PC-3 (cell line): Measurements from ENCODE around the gene ADSS1. TPM values are rescaled to one million over a fixed set of nuclear protein-coding genes. Genes with fewer than 3 reads are reported as not detected.

Experiments used
- ATAC-seq: fragments of 200-7000 bp; cut with Tn5 transposase; 2 replicates; pipeline ENCODE4 v1.9.1; 2020; ENCODE audit warnings: mild to moderate bottlenecking, moderate library complexity
- BruUV-seq: library from RNA; stranded (reverse); fragments of 400-500 nt; replicated peaks from 2 replicates; lab custom pipeline; 2021; lab: Mats Ljungman, UMichigan
- CTCF ChIA-PET: fragments of 300-600 bp; sonication (Branson Sonifier 250); formaldehyde crosslinking; loops from one replicate; lab custom pipeline; 2022; ENCODE audit warnings: antibody characterized with exemption; lab: Charles Lee
- POLR2A ChIA-PET: fragments of 300-600 bp; sonication (Branson Sonifier 250); formaldehyde crosslinking; loops from one replicate; lab custom pipeline; 2022; ENCODE audit warnings: antibody characterized with exemption; ENCODE audit not compliant: unreplicated experiment; lab: Charles Lee
- DNase-seq: peaks from one replicate; pipeline ENCODE4 v3.0.0-alpha.2; 2015
- H2AFZ ChIP-seq: fragments of 300-600 bp; sonication (generic); 2 replicates; pipeline ENCODE4 v1.6.0; 2016; ENCODE audit warnings: antibody characterized with exemption, low read length
- H3F3A ChIP-seq: fragments of 300-600 bp; sonication (generic); one replicate; pipeline ENCODE4 v1.6.0; 2017; ENCODE audit warnings: antibody characterized with exemption, low read length, control low read depth, mild to moderate bottlenecking; ENCODE audit not compliant: unreplicated experiment
- H3K27ac ChIP-seq: fragments of 300-600 bp; sonication (generic); 2 replicates; pipeline ENCODE4 v1.5.1; 2016; ENCODE audit warnings: mild to moderate bottlenecking, low read length
- H3K27me3 ChIP-seq: fragments of 300-600 bp; sonication (generic); 2 replicates; pipeline ENCODE4 v1.6.1; 2016; ENCODE audit warnings: low read length, mixed read lengths
- H3K36me3 ChIP-seq: fragments of 300-600 bp; sonication (generic); 2 replicates; pipeline ENCODE4 v1.6.1; 2016; ENCODE audit warnings: low read depth, mixed run types, low read length, mixed read lengths
- H3K4me1 ChIP-seq: fragments of 300-600 bp; sonication (generic); 2 replicates; pipeline ENCODE4 v1.5.1; 2016; ENCODE audit warnings: low read length; ENCODE audit not compliant: insufficient read depth
- H3K4me2 ChIP-seq: fragments of 300-600 bp; sonication (generic); 2 replicates; pipeline ENCODE4 v1.6.0; 2016; ENCODE audit warnings: low read length
- H3K4me3 ChIP-seq: fragments of 300-600 bp; sonication (generic); 2 replicates; pipeline ENCODE4 v1.5.1; 2016; ENCODE audit warnings: mild to moderate bottlenecking, low read length, mixed read lengths
- H3K79me2 ChIP-seq: fragments of 300-600 bp; sonication (generic); 2 replicates; pipeline ENCODE4 v1.6.1; 2017; ENCODE audit warnings: low read length, mixed read lengths
- H3K9ac ChIP-seq: fragments of 300-600 bp; sonication (generic); 2 replicates; pipeline ENCODE4 v1.6.0; 2016; ENCODE audit warnings: mild to moderate bottlenecking, low read length
- H3K9me2 ChIP-seq: fragments of 300-600 bp; sonication (generic); replicated peaks from 2 replicates; pipeline ENCODE4 v1.6.1; 2016; ENCODE audit warnings: mixed run types, low read length, mixed read lengths
- H3K9me3 ChIP-seq: fragments of 300-600 bp; sonication (generic); 2 replicates; pipeline ENCODE4 v1.6.1; 2016; ENCODE audit warnings: low read length, mixed read lengths
- H4K20me1 ChIP-seq: fragments of 300-600 bp; sonication (generic); 2 replicates; pipeline ENCODE4 v1.6.1; 2016; ENCODE audit warnings: low read length, mixed read lengths
- EZH2 ChIP-seq: fragments of 300-600 bp; sonication (generic); IDR thresholded peaks from one replicate; pipeline ENCODE4 v1.6.1; 2017; ENCODE audit warnings: antibody characterized with exemption, mild to moderate bottlenecking, low read length; ENCODE audit not compliant: unreplicated experiment
- EZH2phosphoT487 ChIP-seq: fragments of 300-600 bp; sonication (generic); IDR thresholded peaks from 2 replicates; pipeline ENCODE4 v1.6.1; 2018; ENCODE audit warnings: mild to moderate bottlenecking, antibody characterized with exemption, low read length, borderline replicate concordance
- intact Hi-C: fragments of 100-400 bp; cut with micrococcal nuclease; formaldehyde crosslinking; loops from 2 replicates; pipeline ENCODE4 v1.9.0; 2023
- total RNA-seq: library from RNA; depleted of rRNA; stranded (reverse); fragments of >200 nt; gene quantifications from 2 replicates; pipeline ENCODE4 v1.2.3, GENCODE V29; 2014
- TF ChIP-seq, protein P1 (sequence below): fragments of 300-600 bp; sonication (generic); conservative IDR thresholded peaks from 2 replicates; pipeline ENCODE4 v1.5.1; 2017; ENCODE audit warnings: antibody characterized with exemption, low read depth, mild to moderate bottlenecking, low read length

The ADSS1 gene
- total RNA-seq, 1 experiment from 2014 or later: 7.9 TPM

DNA sequence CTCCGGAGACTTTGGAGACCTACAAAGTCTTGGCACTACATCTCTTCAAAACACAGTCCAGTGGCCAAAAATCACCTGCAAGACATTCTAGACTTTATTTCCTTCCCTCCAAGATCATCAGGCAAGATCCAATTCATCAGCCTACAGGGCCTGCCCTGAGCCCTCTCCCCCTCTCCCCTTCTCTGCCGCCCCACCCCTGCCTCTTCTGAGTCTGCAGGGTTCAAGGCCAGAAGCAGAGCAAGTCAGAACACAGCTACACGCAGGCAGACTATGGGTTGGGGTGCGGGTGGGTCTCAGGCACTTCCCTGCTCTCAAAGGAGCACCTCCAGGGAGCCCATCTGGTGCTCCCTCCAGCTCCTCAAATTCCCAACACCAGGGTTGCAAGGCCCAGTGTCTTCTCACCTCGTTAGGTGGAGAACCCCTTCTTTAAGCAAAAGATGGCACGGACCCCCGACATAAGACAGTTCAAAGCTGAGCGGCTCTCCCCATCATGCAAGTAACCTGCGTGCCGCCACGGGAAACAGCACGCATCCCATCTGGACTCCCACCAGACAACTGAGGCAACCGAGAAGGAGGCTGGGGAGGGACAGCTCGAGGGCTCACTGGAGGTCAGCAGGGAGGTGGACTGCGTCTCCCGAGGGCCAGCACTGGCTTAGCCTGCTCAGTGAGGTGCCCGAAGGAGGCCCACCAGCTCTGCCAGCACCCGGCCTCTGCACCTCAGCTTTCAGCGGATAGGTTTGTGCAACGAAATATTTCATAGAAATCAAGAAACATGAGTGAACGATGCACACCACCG lies 40.2 kb upstream of the ADSS1 start:
- Histone ChIP-seq H3K9me2 (no peaks in the 10 kb centered on the region), H3K4me1 (peaks cover 68% of the 10 kb centered on the region), H3K9me3 (no peaks in the 10 kb centered on the region), H3K27me3 (no peaks in the 10 kb centered on the region), H3K27ac (no peak overlapping the region), H3K36me3 (no peaks in the 10 kb centered on the region), H3K4me3 (no peak overlapping the region), H3F3A (no peaks in the 10 kb centered on the region), H3K4me2 (no peak overlapping the region), H4K20me1 (no peaks in the 10 kb centered on the region), H2AFZ (no peak overlapping the region), H3K9ac (no peak overlapping the region), H3K79me2 (0 out of 2 replicates have a peak, but pooled peaks cover 5% of the 10 kb centered on the region)
- ATAC-seq (no peak), DNase-seq (no peak)
- CTCF ChIA-PET: no interaction called here
- POLR2A ChIA-PET: no interaction called here
- intact Hi-C loops: no loop called here
- BruUV-seq: no TSS peak
- TF ChIP-seq, protein P1, sequence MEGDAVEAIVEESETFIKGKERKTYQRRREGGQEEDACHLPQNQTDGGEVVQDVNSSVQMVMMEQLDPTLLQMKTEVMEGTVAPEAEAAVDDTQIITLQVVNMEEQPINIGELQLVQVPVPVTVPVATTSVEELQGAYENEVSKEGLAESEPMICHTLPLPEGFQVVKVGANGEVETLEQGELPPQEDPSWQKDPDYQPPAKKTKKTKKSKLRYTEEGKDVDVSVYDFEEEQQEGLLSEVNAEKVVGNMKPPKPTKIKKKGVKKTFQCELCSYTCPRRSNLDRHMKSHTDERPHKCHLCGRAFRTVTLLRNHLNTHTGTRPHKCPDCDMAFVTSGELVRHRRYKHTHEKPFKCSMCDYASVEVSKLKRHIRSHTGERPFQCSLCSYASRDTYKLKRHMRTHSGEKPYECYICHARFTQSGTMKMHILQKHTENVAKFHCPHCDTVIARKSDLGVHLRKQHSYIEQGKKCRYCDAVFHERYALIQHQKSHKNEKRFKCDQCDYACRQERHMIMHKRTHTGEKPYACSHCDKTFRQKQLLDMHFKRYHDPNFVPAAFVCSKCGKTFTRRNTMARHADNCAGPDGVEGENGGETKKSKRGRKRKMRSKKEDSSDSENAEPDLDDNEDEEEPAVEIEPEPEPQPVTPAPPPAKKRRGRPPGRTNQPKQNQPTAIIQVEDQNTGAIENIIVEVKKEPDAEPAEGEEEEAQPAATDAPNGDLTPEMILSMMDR: no peak
- TF ChIP-seq EZH2phosphoT487: no peak
- TF ChIP-seq EZH2: no peak

DNA sequence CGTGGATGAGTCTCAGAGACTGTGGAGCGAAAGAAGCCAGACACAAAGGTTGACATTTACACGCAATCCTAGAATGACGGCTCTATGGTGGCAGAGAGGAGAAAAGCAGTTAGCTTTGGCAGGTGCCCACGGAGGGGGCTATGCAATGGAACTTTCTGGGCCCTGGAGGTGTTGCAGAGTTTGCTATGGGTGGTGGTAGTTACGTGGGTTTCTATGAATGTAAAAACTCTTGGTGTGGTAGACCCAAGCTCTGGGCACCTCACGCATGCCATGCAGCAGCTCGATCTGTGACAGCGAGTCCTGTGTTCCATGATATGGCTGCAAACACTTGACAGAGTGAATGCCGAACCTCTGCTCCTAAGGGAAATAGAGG lies 39.6 kb upstream of the ADSS1 start:
- Histone ChIP-seq H3K4me3 (no peak overlapping the region), H3K27me3 (no peaks in the 10 kb centered on the region), H4K20me1 (no peaks in the 10 kb centered on the region), H3K9me3 (no peaks in the 10 kb centered on the region), H3K79me2 (0 out of 2 replicates have a peak, but pooled peaks cover 5% of the 10 kb centered on the region), H3K4me2 (no peak overlapping the region), H3K4me1 (peaks cover 66% of the 10 kb centered on the region), H2AFZ (no peak overlapping the region), H3F3A (no peaks in the 10 kb centered on the region), H3K9ac (no peak overlapping the region), H3K36me3 (no peaks in the 10 kb centered on the region), H3K9me2 (no peaks in the 10 kb centered on the region), H3K27ac (no peak overlapping the region)
- ChIA-PET CTCF (no interaction called here), POLR2A (no interaction called here)
- ATAC-seq (no peak), DNase-seq (no peak)
- intact Hi-C loops: no loop called here
- TF ChIP-seq, protein P1: no peak
- no peak for TF ChIP-seq EZH2phosphoT487
- TF ChIP-seq EZH2: no peak
- no TSS peak for BruUV-seq
